GM21825 (cell line): ENCODE data around the gene KRT74.

Source experiments
- ATAC-seq: cut with Tn5 transposase; IDR thresholded peaks from one replicate; pipeline ENCODE4 v1.9.1; 2021; ENCODE audit warnings: mild to moderate bottlenecking, moderate library complexity; ENCODE audit not compliant: unreplicated experiment

Gene KRT74

DNA sequence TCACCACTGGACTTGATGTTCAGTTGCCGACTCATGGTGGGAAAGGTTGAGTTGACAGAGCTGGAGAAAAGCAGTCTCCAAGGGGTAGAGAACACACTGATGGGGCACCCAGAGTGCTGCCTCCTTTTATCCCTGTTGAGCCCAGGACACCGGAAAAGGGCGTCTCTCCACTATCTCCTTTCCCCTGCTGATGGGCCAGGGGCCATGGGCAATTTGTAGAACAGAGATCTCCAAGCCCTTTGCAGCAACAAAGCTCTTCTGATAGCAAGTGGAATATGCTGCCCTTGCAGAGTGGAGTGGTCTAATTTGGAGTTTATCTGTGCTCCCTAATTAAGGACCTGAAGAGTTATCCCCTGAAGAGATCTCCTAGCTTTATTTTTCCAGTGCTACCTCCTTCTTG lies at the start of gene KRT74:
Gene KRT74, minus strand, starts transcription at position 101 of the 400 bp plus-strand sequence. Its CDS starts 66 bp downstream, at position 35.
- no peak for ATAC-seq

DNA sequence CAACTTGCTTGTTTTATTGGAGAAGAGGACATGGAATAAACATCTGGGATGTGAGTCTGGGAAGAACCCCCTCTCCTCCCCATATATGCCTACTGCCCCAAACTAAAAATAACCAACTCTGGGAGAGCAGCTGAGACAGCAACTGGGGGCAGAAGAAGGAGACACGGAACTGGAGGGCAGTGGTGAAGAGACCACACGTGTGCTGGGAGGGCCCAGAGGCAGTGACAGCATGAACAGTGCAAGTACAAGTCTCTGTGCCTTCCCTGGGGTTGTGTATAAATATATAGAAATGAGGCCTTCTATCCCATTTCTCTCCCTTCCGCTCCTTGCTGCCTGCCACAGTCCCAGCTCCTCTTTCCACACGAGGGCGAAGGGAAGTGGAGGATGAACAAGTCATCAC lies 48.7 kb upstream of the KRT74 start:
- ATAC-seq = no peak

DNA sequence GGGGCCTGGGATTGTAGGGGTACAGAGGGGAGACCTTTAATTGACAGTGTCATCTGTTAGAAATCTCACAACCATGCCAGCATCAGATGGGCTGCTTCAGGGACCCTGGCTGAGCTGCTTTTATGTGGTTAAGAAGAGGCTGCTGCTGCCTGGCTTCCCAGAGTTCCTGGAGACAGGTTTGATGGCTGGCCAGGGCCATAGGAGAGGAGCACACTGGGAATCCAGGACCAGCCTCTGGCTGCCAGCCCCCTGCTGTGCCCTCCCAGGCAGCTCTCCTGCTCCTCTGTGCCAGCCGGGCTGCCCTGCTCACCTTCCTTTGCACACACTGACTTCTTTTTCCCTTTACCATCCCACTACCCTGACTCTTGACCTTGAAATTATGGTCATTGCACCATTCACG lies 45.2 kb upstream of the KRT74 start:
- ATAC-seq = no peak

DNA sequence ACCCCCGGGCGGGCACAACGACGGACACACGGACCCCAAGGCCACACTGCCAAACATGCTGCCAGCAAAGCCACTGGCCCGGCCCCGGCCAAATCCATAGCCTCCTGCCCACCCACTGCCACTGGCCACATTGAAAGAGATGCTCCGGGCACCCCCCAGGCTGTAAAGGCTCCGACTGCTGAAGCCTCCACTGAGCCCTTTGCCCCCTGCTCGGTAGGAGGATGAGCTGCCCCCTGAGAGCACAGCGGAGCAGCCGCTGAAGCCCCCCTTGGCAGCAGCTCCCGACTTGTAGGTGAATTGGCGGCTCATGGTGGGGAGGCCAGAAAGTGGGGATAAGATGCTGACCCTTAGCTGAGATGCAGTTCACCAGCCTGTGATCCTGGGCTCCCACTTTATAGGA lies 44.6 kb upstream of the KRT74 start, which contains the start of gene KRT73:
Gene KRT73, minus strand, starts transcription at position 344 of the 400 bp plus-strand sequence. Its CDS starts 35 bp downstream, at position 309.
- ATAC-seq = no peak

DNA sequence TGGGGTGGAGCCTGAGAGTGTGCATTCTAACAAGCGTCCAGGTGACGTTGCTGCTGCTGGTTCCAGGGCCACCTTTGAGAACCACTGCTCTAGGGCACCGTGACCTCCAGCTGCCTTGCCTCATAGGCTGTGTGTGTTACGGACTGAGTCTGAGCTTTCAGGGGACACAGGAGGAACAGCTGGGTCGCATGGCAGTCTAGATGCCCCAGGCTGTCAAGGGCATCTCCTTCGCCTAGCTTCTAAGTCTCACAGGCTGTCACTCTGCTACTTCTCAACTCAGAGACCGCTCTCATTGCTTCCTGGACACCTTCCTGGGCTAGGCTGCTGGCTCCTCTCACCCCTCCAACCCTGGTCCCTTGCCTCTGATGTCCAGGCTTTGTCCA lies 43.8 kb upstream of the KRT74 start:
- ATAC-seq = no peak

DNA sequence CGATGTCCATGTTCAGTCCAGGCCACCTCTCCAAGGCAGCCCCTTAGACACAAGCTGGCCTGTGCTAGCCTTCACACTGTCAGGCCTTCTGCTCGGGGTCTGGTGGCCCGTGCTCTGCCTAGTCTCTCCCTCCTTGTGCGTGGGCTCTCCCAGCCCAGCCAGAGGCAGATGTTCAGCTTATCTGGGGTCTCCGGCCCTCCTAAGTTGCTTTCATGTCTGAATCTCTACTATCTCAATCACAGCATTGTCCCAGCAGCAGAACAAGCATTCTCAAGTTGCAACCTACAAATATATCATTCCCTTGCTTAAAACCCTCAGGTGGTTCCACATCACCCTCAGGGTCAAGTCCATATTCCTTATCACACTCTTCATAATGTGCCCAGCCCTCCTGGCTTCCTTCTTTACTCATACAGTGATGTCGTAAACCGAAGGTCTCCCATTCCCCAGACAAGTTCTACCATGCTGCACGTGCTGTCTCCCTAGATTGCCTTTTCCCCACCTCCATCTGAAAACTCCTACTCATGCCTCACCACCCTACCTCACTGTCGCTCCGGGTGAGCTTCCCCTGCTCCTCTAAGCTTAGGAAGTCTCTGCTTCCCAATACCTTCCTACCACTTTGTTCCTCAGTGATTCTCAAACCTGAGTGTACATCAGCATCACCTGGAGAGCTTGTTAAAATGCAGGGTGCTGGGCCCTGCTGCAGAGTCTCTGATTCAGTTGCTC lies 43.2 kb upstream of the KRT74 start:
- no peak for ATAC-seq

DNA sequence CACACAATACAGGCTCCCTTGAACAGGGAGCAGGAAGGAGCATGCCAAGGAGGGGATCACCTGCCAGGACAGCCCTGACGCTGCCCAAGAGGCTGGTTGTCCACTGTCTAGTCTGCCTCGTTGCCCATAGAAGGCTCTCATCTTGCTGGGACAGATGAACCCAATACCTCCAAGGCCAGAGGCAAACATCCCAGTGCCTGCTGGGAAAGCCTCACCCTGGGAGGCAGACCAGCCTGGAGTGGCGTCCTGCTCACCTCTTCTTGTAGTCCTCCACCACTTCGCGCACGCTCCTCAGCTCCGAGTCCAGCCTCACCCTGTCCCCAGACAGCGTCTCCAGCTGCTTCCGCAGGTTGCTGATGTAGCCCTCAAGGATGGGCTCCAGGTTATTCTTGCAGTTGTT lies 42.3 kb upstream of the KRT74 start:
- no peak for ATAC-seq

DNA sequence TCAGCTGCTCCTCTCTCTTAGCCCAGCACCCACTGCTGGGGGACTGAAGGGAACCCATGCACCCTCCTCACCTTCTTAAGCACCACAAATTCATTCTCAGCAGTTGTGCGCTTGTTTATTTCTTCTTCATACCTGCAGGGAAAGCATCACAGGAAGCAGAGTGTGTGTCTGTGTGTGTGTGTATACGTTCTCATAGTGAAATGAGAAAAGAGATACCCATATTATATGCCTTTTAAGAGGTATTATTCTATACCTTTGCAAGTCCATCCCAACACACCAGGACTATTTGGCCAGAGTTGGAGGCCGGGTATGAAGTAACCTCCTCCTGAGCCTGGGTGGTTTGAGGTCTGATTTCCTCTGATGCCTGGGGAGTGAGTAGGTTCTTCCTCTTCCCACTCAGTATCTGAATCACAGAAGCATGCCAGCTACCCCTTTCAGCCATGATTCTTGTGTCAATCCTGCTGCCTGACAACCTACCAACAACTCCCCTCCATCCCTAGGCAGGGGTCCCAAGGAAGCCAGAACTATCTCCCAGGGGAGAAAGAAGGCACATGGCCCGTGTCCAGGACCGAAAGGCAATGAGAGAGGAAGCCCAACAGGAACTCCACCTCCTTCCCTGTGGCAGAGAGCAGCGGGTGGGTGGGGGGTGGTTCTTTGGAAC lies 41.7 kb upstream of the KRT74 start:
- ATAC-seq = no peak

DNA sequence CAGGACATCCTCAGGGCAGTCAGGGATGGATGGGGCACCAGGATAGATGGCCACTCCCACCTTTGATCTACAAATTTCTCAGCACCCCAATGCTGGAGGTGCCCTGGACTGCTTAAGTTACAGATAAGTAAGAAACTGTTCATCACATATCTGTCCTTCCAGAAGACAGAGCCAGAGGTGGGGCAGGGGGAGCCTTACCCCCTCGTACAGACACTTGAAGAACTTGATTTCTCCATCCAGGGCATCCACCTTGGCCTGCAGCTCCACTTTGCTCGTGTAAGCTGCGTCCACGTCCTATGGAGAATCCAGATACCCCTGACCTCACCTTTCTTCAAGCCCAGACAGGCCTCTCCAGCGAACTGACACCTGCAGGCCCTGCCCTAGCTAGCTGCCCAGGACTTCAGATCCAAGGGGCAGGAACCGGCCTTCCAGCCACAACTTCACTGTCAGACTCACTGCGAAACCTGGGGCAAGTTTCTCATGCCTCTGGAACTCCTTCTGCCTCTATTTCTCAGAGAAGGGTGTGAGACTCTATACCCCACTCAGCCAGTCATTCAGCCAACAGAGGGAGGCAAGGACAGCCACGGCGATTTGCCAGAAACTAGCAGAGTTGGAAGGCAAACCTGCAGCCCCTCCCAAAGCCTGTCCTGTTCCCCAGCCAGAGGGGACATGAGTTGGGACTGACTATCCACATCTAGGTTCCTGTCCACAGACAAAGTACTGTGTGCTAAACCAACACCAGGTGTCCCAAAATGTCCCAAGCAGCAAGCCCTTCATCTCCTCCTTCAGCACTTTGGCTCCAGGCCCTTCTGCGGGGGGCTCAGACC lies 41.0 kb upstream of the KRT74 start:
- ATAC-seq = no peak

DNA sequence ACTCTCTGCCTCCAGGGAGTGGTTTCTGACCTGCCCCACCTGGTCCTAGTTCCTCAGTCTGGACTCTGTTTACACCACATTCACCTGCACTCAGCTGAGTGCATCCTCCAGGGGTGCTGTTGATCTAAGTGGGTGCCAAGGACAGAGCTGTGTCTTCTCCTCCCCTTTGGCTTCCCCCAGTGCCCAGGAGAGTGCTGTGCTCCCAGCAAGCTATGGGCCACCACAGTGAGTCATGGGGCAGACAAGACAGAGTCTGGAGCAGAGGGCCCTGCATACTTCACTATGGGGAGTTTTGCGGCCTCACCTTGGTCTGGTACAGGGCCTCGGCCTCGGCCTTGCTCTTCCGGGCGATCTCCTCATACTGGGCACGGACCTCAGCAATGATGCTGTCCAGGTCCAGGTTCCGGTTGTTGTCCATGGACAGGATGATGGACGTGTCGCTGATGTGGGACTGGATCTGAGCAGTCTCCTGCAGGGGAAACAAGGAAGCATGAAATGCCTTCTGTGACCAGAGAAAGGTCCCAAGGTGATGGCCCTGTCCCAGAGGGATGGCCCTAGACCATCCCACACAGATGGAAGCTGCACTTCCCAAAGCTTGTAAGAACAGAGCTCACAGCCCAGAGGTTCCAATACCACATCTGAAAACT lies 39.9 kb upstream of the KRT74 start:
- no peak for ATAC-seq

DNA sequence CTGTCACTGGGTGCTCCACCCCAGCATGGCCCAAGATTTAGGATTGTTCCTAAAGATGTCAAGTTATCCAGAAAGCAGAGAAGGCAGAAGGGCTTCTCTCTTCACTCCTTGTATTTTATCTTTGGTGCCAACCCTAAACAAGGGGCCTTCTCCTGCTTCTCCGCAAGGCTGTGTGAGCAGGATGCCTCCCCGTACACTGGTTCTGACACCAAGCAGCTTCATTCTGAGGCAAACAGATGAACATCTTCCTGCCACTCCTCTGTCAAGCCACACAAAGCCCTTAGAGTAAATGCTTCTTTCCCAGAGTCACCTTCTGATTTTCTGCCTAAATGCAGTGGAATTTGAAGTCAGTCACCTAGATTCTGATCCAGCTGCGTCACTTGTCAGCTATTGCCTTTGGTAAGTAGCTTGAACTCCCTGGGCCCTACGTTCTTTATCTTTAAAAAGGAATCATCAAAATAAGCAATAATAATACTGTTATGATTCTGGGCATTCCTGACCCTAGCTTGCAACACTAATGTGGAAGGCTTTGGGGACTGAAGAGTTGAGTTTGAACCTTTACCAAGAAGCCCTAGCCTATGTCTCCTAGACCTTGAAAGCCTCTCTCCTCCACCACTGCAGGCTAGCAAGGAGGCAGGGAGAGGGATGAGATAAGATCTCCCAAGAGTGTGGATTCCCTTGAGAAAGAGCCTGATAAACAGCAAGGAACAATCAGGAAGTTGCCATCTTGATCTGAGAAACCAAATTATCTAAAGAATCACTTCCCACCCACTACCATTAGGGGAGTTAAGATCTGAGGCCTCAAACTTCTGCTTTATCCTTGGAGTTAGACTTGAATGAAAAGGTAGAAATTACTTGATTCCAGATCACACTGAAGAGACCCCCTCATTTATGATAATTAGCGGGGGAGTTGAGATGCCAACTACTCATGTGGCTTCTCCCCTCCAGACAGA lies 39.1 kb upstream of the KRT74 start:
- ATAC-seq = no peak

DNA sequence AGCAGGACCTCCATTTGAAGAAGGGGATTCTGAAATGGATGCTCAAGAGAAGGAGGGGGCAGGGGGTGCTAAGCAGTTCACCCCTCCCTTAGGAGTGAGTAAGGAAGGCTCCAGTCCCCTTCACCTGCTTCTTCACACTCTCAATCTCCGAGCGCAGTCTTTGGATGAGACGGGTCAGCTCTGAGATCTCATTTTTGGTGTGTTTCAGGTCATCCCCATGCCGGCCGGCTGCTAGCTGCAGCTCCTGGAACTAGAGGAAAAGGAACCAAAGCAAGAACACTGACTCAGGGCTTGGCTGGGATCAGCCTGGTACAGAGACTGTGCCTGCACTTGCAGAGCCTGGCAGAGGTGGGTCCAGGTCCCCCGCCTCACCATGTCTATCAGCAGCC lies 37.4 kb upstream of the KRT74 start:
- ATAC-seq = no peak

DNA sequence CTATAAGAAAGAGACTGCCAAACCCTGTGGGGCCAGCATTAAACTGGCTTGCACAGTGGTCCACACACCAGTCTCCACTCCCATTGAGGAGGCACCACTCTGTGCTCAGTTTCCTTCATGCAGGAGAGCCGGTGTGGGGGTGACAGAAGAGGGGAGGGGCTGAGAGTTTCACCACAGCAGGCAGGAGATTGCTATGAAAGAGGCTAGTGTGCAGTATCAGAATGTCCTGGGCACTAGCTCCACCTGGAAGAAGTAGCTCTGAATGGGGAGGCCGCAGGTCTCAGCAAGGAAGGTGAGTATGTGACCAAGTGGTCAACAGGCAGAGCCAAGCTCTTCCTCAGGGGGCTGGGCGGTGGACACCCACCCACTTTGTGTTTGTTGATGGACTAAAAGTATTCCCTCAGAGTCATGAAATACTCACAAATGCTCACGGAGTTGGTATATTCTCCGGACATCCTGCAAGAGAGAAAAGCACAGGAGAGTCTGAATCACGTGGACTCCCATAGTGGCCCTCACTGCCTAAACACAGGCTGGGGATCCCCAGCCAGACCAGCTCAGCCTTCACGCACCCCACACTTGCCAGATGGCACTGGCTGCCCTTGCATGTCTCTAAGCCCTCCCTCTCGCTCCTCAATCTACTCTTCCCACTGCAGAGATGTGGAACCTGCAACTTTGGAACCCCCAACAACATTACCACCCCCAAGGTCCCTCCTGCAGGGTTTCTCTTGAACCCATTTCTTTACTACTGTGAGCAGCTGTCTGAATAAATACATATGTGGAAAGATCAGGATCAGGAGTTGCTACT lies 35.4 kb upstream of the KRT74 start:
- no peak for ATAC-seq

DNA sequence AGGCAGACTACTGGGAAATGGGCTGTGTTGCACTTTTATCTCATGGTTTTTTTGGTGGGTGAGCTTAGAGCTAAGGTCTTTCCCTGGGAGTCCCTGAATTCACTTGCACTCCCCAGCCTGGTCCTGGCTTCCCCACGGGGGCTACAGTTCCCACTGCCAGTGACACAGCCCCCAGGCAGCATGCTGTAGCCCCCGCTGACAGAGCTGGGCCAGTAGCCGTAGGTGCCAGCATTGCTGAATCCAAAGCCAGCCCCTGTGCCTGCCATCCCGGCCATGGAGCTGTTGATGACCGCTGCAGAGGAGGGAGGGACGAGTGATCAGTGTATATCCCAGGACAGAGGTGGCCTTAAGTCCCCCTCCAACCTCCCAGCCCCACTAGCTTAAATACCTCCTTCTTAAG lies 34.5 kb upstream of the KRT74 start:
- no peak for ATAC-seq

DNA sequence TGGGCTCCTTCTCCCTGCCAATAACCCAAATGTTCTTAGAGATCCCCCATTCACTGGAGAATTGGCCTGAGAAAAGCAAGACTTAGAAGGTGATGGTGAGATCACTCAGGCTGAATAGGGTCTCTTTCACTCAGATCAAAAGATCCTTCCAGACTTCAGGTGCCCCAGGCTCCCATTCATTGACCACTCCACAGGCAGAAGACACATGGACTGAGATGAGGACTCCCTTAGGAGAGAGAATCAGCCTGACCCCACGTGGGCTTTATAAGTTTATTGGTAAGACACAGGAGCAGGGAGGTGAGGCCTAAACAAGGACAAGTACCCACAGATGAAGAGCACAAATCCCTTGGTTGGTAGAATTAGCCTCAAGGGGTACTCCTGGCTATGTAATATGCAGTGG lies 33.7 kb upstream of the KRT74 start:
- ATAC-seq = no peak

DNA sequence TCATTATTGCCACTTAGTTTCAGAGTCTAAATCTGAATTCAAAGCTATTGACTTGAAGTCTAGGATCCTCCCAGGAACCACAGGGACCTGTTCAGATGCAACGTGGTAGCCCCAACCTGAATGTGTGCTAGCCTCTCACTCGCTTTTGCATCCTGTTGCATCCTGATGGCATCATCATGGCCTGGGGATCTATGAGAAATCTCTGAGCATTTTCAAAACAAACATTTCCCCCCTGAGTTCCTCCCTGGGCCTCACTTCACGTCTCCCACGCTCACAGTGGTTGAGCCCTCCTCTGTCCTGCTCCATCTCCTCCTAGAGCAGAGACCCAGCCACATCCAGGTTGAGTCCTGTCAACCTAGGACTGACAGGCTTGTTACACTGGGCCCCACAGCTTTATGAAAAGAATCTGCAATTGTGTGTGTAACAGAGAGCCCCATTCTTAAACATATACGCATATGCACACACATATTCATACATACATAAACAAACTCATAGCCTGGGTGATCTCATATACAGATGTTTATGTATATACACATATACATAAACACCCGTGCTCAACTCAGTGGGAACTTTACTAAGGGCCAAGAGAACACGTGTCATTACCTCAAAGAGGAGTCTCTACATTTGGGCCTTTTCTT lies 33.1 kb upstream of the KRT74 start:
- no peak for ATAC-seq

DNA sequence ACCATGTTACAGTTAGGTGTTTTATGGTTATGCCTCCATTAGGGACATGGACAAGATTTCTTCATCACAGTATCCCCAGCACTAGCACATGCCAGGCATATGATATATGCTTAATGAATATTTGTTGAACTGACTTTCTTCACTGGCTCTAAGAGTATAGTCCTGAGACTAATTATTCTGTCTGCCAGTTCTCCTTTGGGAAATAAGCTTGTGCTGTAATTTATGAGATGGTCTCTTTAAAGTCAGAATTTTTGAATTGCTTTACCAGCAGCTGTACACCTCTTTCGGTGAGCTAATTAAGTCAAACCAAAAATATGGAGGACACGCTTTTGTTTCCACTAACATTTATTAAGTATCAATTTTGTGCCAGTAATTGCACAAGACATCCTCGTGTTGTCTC lies 32.5 kb upstream of the KRT74 start:
- no peak for ATAC-seq

DNA sequence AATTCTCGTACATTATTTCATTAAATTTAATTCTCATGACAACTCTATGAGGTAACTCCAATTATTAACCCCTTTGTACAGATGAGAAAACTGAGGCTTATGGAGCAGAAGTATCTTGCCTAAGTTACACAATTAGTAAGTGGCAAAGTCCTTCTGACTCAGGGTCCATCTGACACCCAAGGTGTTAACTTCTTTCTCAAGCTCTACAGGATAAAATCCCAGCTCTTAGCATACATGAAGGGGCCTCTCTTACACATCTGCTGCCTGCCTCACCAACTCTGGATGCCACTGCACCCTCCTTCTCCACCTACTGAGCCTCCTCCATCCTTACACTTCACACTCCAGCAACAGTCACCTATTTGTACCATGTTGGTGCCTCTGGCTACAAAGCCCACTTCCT lies 31.9 kb upstream of the KRT74 start:
- no peak for ATAC-seq

DNA sequence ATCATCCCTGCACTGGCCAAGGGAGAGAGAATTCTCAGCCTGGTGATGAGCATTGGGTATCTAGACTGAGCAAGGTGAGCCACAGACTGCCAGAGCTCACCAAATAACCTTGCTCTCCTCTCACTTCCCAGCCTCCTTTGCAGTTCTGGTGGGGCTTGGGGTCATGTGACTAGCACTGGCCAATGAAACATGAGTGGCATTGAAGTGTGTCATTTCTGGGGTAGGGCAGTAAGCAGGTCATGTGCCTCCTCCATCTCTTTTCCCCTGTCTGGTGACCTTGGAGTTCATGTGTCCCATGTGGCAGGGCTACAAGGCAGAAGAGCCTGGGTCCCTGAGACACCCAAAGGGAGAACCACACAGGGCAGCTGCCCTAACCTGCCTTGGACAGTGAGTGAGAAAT lies 31.2 kb upstream of the KRT74 start:
- no peak for ATAC-seq
